Thoracic aorta (tissue), 2 donors: ENCODE data around the gene CBFB. TPM values are rescaled to one million over a fixed set of nuclear protein-coding genes. Genes with fewer than 3 reads are reported as not detected.

Source experiments
- ATAC-seq: fragments of 150-250 bp; one replicate; pipeline ENCODE4 v1.8.0; 2017; ENCODE audit warnings: low read depth; ENCODE audit not compliant: insufficient number of reproducible peaks, low FRiP score
- DNase-seq: peaks from one replicate; pipeline ENCODE4 v3.0.0-alpha.2; 2020; ENCODE audit warnings: low spot score
- H3K27ac ChIP-seq, 2 donors: fragments of 200-600 bp; sonication (generic); 1 replicate in 1 of 2; 2 replicates in 1 of 2; pipeline ENCODE4 v1.5.1; 2016; ENCODE audit warnings: mild to moderate bottlenecking in 2 of 2, moderate library complexity in 2 of 2
- H3K27me3 ChIP-seq: fragments of 200-600 bp; sonication (generic); replicated peaks from 2 replicates; pipeline ENCODE4 v1.6.0; 2016; ENCODE audit warnings: mild to moderate bottlenecking; ENCODE audit not compliant: insufficient read depth
- H3K36me3 ChIP-seq: fragments of 200-600 bp; sonication (generic); one replicate; pipeline ENCODE4 v1.5.1; 2016
- H3K4me1 ChIP-seq, 2 donors: fragments of 200-600 bp; sonication (generic); 1 replicate in 1 of 2; 2 replicates in 1 of 2; pipeline versions ENCODE4 v1.5.1 to v1.6.0; 2016; ENCODE audit warnings: low read depth in 2 of 2, mild to moderate bottlenecking in 1 of 2; ENCODE audit not compliant: control insufficient read depth in 1 of 2
- H3K4me3 ChIP-seq: fragments of 200-600 bp; sonication (generic); 2 replicates; pipeline ENCODE4 v1.5.1; 2016; ENCODE audit warnings: mild to moderate bottlenecking
- H3K9me3 ChIP-seq: fragments of 200-600 bp; sonication (generic); 2 replicates; pipeline ENCODE4 v1.5.1; 2016
- CTCF ChIP-seq: fragments of 200-600 bp; sonication (generic); IDR thresholded peaks from one replicate; pipeline ENCODE4 v1.5.1; 2019; ENCODE audit warnings: antibody characterized with exemption
- total RNA-seq, 2 donors: library from RNA; depleted of rRNA; stranded (reverse); fragments of >200 nt; gene quantifications; one replicate each; pipeline versions ENCODE4 v1.1.0 to v1.2.3, GENCODE V29; 2016

Gene CBFB
- total RNA-seq, 2 donors from 2014 or later = 28.3 to 79.7 TPM

- DNase-seq (no peak), ATAC-seq (no peak)
- H3K4me3 ChIP-seq = no peak overlapping the region
- no peak for TF ChIP-seq CTCF
- H3K27ac ChIP-seq = no peak overlapping the region
- no peaks in the 10 kb centered on the region for H3K9me3 ChIP-seq
- H3K36me3 ChIP-seq = no peaks in the 10 kb centered on the region
- H3K27me3 ChIP-seq = no peaks in the 10 kb centered on the region
- peaks cover 10 to 29% of the 10 kb centered on the region in 2 donors for H3K4me1 ChIP-seq
Measured at GRCh38 chr16:67001726-67002125, 27.2 kb upstream of the CBFB start.

GRCh38 chr16:67006930-67007658 is 21.9 kb upstream of the CBFB start:
- H3K4me3 ChIP-seq = no peak overlapping the region
- no peak for DNase-seq
- no peak overlapping the region for H3K27ac ChIP-seq
- H3K36me3 ChIP-seq = no peaks in the 10 kb centered on the region
- no peak for TF ChIP-seq CTCF
- H3K9me3 ChIP-seq = no peaks in the 10 kb centered on the region
- H3K4me1 ChIP-seq = no peaks in the 10 kb centered on the region
- ATAC-seq = no peak
- no peaks in the 10 kb centered on the region for H3K27me3 ChIP-seq

- no peak for ATAC-seq
- Histone ChIP-seq H3K4me3 (no peak overlapping the region), H3K27ac (no peak overlapping the region), H3K27me3 (no peaks in the 10 kb centered on the region), H3K9me3 (no peaks in the 10 kb centered on the region), H3K4me1 (peaks cover 5 to 11% of the 10 kb centered on the region in 2 donors), H3K36me3 (no peaks in the 10 kb centered on the region)
- no peak for TF ChIP-seq CTCF
- no peak for DNase-seq
Measured at GRCh38 chr16:67009158-67009557, 19.8 kb upstream of the CBFB start.

- no peaks in the 10 kb centered on the region for H3K27me3 ChIP-seq
- DNase-seq = no peak
- H3K27ac ChIP-seq = no peak overlapping the region
- no peak for ATAC-seq
- no peak for TF ChIP-seq CTCF
- H3K9me3 ChIP-seq = no peaks in the 10 kb centered on the region
- H3K4me1 ChIP-seq = peaks cover 10 to 21% of the 10 kb centered on the region in 2 donors
- H3K36me3 ChIP-seq = no peaks in the 10 kb centered on the region
- H3K4me3 ChIP-seq = no peak overlapping the region
Measured at GRCh38 chr16:67011274-67011673, 17.7 kb upstream of the CBFB start.

- ATAC-seq = no peak
Measured at GRCh38 chr16:67013233-67013822, 15.6 kb upstream of the CBFB start.

More at GRCh38 chr16:67013233-67013822, 15.6 kb upstream of the CBFB start:
- no peaks in the 10 kb centered on the region for H3K27me3 ChIP-seq
- peak overlapping the region; percentile 79 to 85 for H3K27ac ChIP-seq
- H3K4me1 ChIP-seq = peaks cover 10 to 21% of the 10 kb centered on the region in 2 donors
- no peak for TF ChIP-seq CTCF
- H3K4me3 ChIP-seq = peak overlapping the region; percentile 87
- H3K9me3 ChIP-seq = no peaks in the 10 kb centered on the region
- DNase-seq = no peak
- H3K36me3 ChIP-seq = no peaks in the 10 kb centered on the region
